Progenitor cell of endocrine pancreas (in vitro differentiated cells): ENCODE results near the gene ZNF532. TPM values are rescaled to one million over a fixed set of nuclear protein-coding genes. Genes with fewer than 3 reads are reported as not detected.

ENCODE experiments used
- DNase-seq: peaks from one replicate; pipeline ENCODE4 v3.0.0; 2021; ENCODE audit warnings: low spot score; ENCODE audit not compliant: unreplicated experiment
- H3K27ac Mint-ChIP-seq: 2 replicates; pipeline ENCODE4 v1.8.0; 2021; ENCODE audit warnings: mild to moderate bottlenecking, moderate library complexity, mixed read lengths
- H3K27me3 Mint-ChIP-seq: 2 replicates; pipeline ENCODE4 v1.8.0; 2021; ENCODE audit warnings: mixed read lengths
- H3K36me3 Mint-ChIP-seq: 2 replicates; pipeline ENCODE4 v1.8.0; 2022; ENCODE audit warnings: mixed read lengths; ENCODE audit not compliant: insufficient read depth
- H3K4me1 Mint-ChIP-seq: 2 replicates; pipeline ENCODE4 v1.8.0; 2021; ENCODE audit warnings: low read depth, mixed read lengths
- H3K4me3 Mint-ChIP-seq: 2 replicates; pipeline ENCODE4 v1.8.0; 2021; ENCODE audit warnings: low read depth, mild to moderate bottlenecking, moderate library complexity, mixed read lengths
- H3K9me3 Mint-ChIP-seq: 2 replicates; pipeline ENCODE4 v1.8.0; 2021; ENCODE audit warnings: low read depth, mixed read lengths
- long read RNA-seq: library from polyadenylated mRNA; unstranded; transcript quantifications from one replicate; pipeline ENCODE4 v2.0.0, GENCODE V29; 2020
- total RNA-seq: library from RNA; stranded (reverse); gene quantifications from 2 replicates; pipeline ENCODE4 v1.2.1, GENCODE V29; 2021
- TF ChIP-seq, protein P1 (sequence below): fragments of 200-600 bp; sonication (generic); IDR thresholded peaks from one replicate; pipeline ENCODE4 v1.5.0; 2021; ENCODE audit warnings: antibody characterized with exemption, mild to moderate bottlenecking; ENCODE audit not compliant: unreplicated experiment

The ZNF532 gene, protein sequence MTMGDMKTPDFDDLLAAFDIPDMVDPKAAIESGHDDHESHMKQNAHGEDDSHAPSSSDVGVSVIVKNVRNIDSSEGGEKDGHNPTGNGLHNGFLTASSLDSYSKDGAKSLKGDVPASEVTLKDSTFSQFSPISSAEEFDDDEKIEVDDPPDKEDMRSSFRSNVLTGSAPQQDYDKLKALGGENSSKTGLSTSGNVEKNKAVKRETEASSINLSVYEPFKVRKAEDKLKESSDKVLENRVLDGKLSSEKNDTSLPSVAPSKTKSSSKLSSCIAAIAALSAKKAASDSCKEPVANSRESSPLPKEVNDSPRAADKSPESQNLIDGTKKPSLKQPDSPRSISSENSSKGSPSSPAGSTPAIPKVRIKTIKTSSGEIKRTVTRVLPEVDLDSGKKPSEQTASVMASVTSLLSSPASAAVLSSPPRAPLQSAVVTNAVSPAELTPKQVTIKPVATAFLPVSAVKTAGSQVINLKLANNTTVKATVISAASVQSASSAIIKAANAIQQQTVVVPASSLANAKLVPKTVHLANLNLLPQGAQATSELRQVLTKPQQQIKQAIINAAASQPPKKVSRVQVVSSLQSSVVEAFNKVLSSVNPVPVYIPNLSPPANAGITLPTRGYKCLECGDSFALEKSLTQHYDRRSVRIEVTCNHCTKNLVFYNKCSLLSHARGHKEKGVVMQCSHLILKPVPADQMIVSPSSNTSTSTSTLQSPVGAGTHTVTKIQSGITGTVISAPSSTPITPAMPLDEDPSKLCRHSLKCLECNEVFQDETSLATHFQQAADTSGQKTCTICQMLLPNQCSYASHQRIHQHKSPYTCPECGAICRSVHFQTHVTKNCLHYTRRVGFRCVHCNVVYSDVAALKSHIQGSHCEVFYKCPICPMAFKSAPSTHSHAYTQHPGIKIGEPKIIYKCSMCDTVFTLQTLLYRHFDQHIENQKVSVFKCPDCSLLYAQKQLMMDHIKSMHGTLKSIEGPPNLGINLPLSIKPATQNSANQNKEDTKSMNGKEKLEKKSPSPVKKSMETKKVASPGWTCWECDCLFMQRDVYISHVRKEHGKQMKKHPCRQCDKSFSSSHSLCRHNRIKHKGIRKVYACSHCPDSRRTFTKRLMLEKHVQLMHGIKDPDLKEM (N-terminal part only)
- 184 and 190 TPM in 2 replicates for total RNA-seq
- long read RNA-seq, full-length matches to known transcripts, result 9 of 136 reads
- long read RNA-seq, partial matches to known transcripts, result 82 of 136 reads
- long read RNA-seq, other reads (novel, unspliced or antisense), result 45 of 136 reads

DNA sequence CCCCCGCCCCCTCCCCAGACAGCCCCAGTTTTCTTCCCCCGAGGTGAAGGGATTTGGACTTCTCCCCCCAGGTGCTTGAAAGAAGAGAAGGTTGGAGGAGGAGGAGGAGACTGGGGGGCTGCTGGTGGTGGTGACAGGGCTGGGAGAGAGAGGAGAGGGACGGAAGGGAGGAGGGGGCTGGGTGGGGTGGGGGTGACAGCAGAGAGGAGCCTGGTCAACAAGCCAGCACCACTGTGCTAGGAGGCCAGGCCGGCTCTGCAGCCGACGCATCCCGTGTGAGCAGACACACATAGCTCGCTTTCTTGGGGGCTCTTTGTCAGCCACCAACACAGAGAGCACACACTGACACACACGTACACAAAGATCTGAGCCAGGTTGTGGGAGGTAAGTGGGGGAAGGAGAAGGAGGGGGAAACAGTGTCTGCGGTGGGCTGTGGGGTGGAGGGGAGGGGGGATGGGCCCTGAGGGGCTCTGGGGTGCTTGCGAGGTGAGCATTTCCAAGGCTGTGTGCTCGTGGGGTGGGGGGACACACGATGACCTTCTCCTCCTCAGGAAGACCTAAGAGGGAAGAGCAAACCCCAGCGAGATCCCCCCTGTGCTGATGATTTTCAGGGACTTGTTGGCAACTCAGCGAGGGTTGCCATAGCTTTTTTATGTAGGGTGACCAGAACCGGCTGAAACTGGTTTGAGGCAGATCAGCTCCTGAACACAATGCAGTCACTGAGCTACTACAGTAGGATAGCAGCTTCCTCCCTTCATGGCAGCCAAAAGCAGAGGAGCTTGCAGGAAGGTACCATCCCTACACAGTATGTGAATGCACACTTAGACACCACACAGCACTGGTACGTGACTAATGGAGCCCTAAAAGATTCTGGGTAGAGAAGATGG, at the start of gene ZNF532:
TSS of gene ZNF532 (plus strand) at position 732 of the 887 bp plus-strand sequence. CDS start 53,411 bp downstream, outside the sequence.
- TF ChIP-seq, protein P1, sequence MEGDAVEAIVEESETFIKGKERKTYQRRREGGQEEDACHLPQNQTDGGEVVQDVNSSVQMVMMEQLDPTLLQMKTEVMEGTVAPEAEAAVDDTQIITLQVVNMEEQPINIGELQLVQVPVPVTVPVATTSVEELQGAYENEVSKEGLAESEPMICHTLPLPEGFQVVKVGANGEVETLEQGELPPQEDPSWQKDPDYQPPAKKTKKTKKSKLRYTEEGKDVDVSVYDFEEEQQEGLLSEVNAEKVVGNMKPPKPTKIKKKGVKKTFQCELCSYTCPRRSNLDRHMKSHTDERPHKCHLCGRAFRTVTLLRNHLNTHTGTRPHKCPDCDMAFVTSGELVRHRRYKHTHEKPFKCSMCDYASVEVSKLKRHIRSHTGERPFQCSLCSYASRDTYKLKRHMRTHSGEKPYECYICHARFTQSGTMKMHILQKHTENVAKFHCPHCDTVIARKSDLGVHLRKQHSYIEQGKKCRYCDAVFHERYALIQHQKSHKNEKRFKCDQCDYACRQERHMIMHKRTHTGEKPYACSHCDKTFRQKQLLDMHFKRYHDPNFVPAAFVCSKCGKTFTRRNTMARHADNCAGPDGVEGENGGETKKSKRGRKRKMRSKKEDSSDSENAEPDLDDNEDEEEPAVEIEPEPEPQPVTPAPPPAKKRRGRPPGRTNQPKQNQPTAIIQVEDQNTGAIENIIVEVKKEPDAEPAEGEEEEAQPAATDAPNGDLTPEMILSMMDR, result no peak
- H3K9me3 Mint-ChIP-seq, result no peaks in the 10 kb centered on the region
- no peaks in the 10 kb centered on the region for H3K27me3 Mint-ChIP-seq
- peaks cover 62% of the 10 kb centered on the region for H3K4me1 Mint-ChIP-seq
- peak; percentile 34 for DNase-seq
- peak within 1 kb of the TSS; percentile 97 for H3K27ac Mint-ChIP-seq
- H3K36me3 Mint-ChIP-seq, result peaks cover 22% of the 10 kb centered on the region
- H3K4me3 Mint-ChIP-seq, result peak within 1 kb of the TSS; percentile 66

DNA sequence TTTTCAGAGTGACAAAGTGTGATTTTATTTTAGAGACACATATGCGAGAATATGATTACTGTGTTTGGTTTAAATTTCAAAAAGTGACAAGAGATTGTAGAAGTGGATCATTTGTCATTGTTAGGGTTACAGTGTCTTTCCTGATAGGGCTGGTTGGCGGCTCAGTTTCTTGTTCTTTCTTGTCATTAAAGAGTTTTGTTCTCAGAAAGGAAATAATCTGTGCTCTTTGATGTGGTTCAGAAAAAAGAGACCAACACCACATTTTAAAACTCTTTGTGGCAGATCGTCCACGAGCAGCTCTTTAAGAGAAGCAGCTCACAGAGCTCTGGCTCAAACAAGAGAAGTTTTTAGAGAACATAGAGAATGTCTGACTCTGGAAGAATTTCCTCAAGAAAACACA, 45.6 kb upstream of the ZNF532 start:
- H3K27me3 Mint-ChIP-seq, result peaks cover 3% of the 10 kb centered on the region
- TF ChIP-seq, protein P1, result no peak
- peaks cover 3% of the 10 kb centered on the region for H3K4me1 Mint-ChIP-seq
- no peak overlapping the region for H3K4me3 Mint-ChIP-seq
- no peaks in the 10 kb centered on the region for H3K9me3 Mint-ChIP-seq
- no peak for DNase-seq
- H3K27ac Mint-ChIP-seq, result no peak overlapping the region
- no peaks in the 10 kb centered on the region for H3K36me3 Mint-ChIP-seq

DNA sequence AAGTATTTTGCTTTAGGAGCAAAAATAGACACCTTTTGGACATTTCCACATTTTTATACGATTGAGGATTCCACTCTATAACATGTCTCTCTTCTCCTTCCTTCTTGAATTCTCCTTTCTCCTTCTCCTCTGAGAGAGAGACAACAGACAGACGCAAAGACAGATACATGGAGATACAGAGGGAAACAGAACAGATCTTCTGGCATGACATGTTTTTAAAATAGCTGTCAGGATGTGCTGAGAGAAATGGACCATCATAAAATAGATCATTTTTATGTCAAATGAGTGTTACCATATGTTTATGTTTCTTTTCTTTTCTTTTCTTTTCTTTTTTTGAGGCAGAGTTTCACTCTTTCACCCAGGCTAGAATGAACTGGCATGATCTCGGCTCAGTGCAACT, 44.4 kb upstream of the ZNF532 start:
- peaks cover 3% of the 10 kb centered on the region for H3K4me1 Mint-ChIP-seq
- no peak overlapping the region for H3K4me3 Mint-ChIP-seq
- H3K27ac Mint-ChIP-seq, result no peak overlapping the region
- TF ChIP-seq, protein P1, result no peak
- H3K27me3 Mint-ChIP-seq, result peaks cover 3% of the 10 kb centered on the region
- no peak for DNase-seq
- H3K9me3 Mint-ChIP-seq, result no peaks in the 10 kb centered on the region
- H3K36me3 Mint-ChIP-seq, result no peaks in the 10 kb centered on the region

DNA sequence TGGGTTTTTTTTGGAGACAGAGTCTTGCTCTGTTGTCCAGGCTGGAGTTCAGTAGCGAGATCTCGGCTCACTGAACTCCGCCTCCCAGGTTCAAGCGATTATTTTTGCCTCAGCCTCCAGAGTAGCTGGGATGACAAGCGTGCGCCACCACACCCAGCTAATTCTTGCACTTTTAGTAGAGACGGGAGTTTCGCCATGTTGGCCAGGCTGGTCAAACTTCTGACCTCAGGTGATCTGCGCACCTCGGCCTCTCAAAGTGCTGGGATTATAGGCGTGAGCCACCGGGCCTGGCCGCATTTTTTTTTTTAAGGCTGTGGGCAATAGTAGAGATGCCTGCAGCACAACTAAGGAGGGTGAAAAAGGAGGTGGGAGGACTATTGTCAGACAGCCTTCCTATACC, 41.7 kb upstream of the ZNF532 start:
- no peak overlapping the region for H3K27ac Mint-ChIP-seq
- H3K9me3 Mint-ChIP-seq, result no peaks in the 10 kb centered on the region
- H3K4me1 Mint-ChIP-seq, result peaks cover 3% of the 10 kb centered on the region
- no peak overlapping the region for H3K4me3 Mint-ChIP-seq
- peaks cover 3% of the 10 kb centered on the region for H3K27me3 Mint-ChIP-seq
- TF ChIP-seq, protein P1, result no peak
- no peaks in the 10 kb centered on the region for H3K36me3 Mint-ChIP-seq
- DNase-seq, result no peak
